ENCODE data around the gene TMPRSS13. TPM values are rescaled to one million over a fixed set of nuclear protein-coding genes. Genes with fewer than 3 reads are reported as not detected.

TMPRSS13 gene
- total RNA-seq, 2 experiments from 2014 or later: 0.79 to 1.1 TPM

GRCh38 chr11:117908109-117908895, 20.9 kb downstream of the TMPRSS13 start:
- Histone ChIP-seq H2AFZ (ENCODE audit: low read length) (no peak overlapping the region), H3K27ac (ENCODE audit: low read depth, low read length, poor library complexity, severe bottlenecking) (no peak overlapping the region), H3K4me3 (ENCODE audit: low read depth, low read length, poor library complexity, severe bottlenecking) (no peak overlapping the region), H3K9me2 (ENCODE audit: insufficient read depth, low read length) (no peaks in the 10 kb centered on the region), H4K20me1 (ENCODE audit: insufficient read depth, low read length) (no peaks in the 10 kb centered on the region), H3K79me2 (ENCODE audit: insufficient read depth, low read depth, low read length) (no peaks in the 10 kb centered on the region), H3K4me2 (ENCODE audit: low read length) (no peak overlapping the region), H3K4me1 (ENCODE audit: insufficient read depth, low read length, poor library complexity, severe bottlenecking) (no peaks in the 10 kb centered on the region), H3K36me3 (ENCODE audit: insufficient read depth, low read length) (no peaks in the 10 kb centered on the region), H3K9me3 (ENCODE audit: low read length) (no peaks in the 10 kb centered on the region)
- no TSS peak for BruUV-seq (replicated peaks)
- POLR2A ChIA-PET: interaction anchor here (0.5 kb wide), 1 partner anchor 535 kb away, joined by 3 read pairs; no protein-coding TSS in a partner anchor
- DNase-seq (ENCODE audit: low spot score): no peak
- intact Hi-C loops (cut with micrococcal nuclease; ENCODE audit: unreplicated experiment): no loop called here
- CTCF ChIA-PET (ENCODE audit: unreplicated experiment): no interaction called here
- TF ChIP-seq CTCF (conservative IDR thresholded peaks at IDR 0.05; ENCODE audit: low read length) (no peak), EZH2phosphoT487 (IDR thresholded peaks at IDR 0.05; ENCODE audit: borderline replicate concordance, low read depth, low read length) (no peak)

GRCh38 chr11:117907276-117908108, 21.7 kb downstream of the TMPRSS13 start:
- H3K4me1 ChIP-seq (ENCODE audit: insufficient read depth, low read length, poor library complexity, severe bottlenecking): no peaks in the 10 kb centered on the region
- intact Hi-C loops (cut with micrococcal nuclease; ENCODE audit: unreplicated experiment): no loop called here
- H4K20me1 ChIP-seq (ENCODE audit: insufficient read depth, low read length): no peaks in the 10 kb centered on the region
- TF ChIP-seq CTCF (conservative IDR thresholded peaks at IDR 0.05; ENCODE audit: low read length): no peak
- TF ChIP-seq EZH2phosphoT487 (IDR thresholded peaks at IDR 0.05; ENCODE audit: borderline replicate concordance, low read depth, low read length): no peak
- no TSS peak for BruUV-seq (replicated peaks)
- CTCF ChIA-PET (ENCODE audit: unreplicated experiment): no interaction called here
- H3K36me3 ChIP-seq (ENCODE audit: insufficient read depth, low read length): no peaks in the 10 kb centered on the region
- no peaks in the 10 kb centered on the region for H3K9me3 ChIP-seq (ENCODE audit: low read length)
- no peak overlapping the region for H3K27ac ChIP-seq (ENCODE audit: low read depth, low read length, poor library complexity, severe bottlenecking)
- H2AFZ ChIP-seq (ENCODE audit: low read length): no peak overlapping the region
- DNase-seq (ENCODE audit: low spot score): peak; percentile 34
- peak overlapping the region; percentile 4; the same call in 1 of the 2 replicates for H3K4me2 ChIP-seq (ENCODE audit: low read length)
- H3K9me2 ChIP-seq (ENCODE audit: insufficient read depth, low read length): no peaks in the 10 kb centered on the region
- no peaks in the 10 kb centered on the region for H3K79me2 ChIP-seq (ENCODE audit: insufficient read depth, low read depth, low read length)
- no peak overlapping the region for H3K4me3 ChIP-seq (ENCODE audit: low read depth, low read length, poor library complexity, severe bottlenecking)
- POLR2A ChIA-PET: no interaction called here

Data from OCI-LY7 (cell line).